Left lung (tissue), 10 donors: ENCODE data around the gene TMEM212. TPM values are rescaled to one million over a fixed set of nuclear protein-coding genes. Genes with fewer than 3 reads are reported as not detected.

Source experiments
- ATAC-seq: fragments of 200-7000 bp; cut with Tn5 transposase; one replicate; pipeline ENCODE4 v1.9.1; 2020; ENCODE audit warnings: moderate library complexity
- DNase-seq, 4 donors: peaks; one replicate each; pipeline ENCODE4 v3.0.0-alpha.2; 2013 to 2020
- H3K27ac ChIP-seq, 2 donors: fragments of 200-600 bp; sonication (generic) in 1 of 2; one replicate each; pipeline versions ENCODE4 v1.5.0 to v1.8.0; 2020 to 2021
- H3K27me3 ChIP-seq, 2 donors: fragments of 200-600 bp; sonication (generic) in 1 of 2; one replicate each; pipeline versions ENCODE4 v1.5.0 to v1.8.0; 2020 to 2021
- H3K36me3 ChIP-seq, 2 donors: fragments of 200-600 bp; sonication (generic) in 1 of 2; one replicate each; pipeline versions ENCODE4 v1.5.0 to v1.8.0; 2020 to 2021
- H3K4me1 ChIP-seq, 2 donors: fragments of 200-600 bp; one replicate each; pipeline ENCODE4 v1.8.0; 2021
- H3K4me3 ChIP-seq, 2 donors: fragments of 200-600 bp; sonication (generic) in 1 of 2; one replicate each; pipeline versions ENCODE4 v1.5.0 to v1.8.0; 2020 to 2021; ENCODE audit warnings: mild to moderate bottlenecking in 1 of 2
- H3K9me3 ChIP-seq, 2 donors: fragments of 200-600 bp; sonication (generic) in 1 of 2; one replicate each; pipeline versions ENCODE4 v1.5.0 to v1.8.0; 2020 to 2021
- CTCF ChIP-seq, 2 donors: fragments of 200-600 bp; sonication (generic) in 1 of 2; IDR thresholded peaks; one replicate each; pipeline versions ENCODE4 v1.5.0 to v1.8.0; 2021; ENCODE audit warnings: antibody characterized with exemption in 2 of 2
- intact Hi-C, 2 donors: fragments of 100-400 bp; cut with DNase I; formaldehyde crosslinking; loops; one replicate each; pipeline versions ENCODE4 v1.11.2 to v1.14.2; 2022
- polyA plus RNA-seq, 6 donors: library from polyadenylated mRNA; unstranded; fragments of 120-200 nt; gene quantifications; one replicate each; pipeline ENCODE4 v1.2.1, GENCODE V29; 2013; ENCODE audit not compliant: insufficient read length in 6 of 6
- total RNA-seq, 2 donors: library from RNA; stranded (reverse); fragmentation: NEBNext Ultra II Directional; extraction: Animal tissue kit (Norgen Biotek cat#: 25700); gene quantifications; one replicate each; pipeline ENCODE4 v1.2.1, GENCODE V29; 2021
- donor health status: DM: no; HTN: yes; CAD: no.
- donor health status: DM: no; HTN: no; CAD: no.

The TMEM212 gene
- total and polyA plus RNA-seq, 8 donors, result 0.50 to 6.2 (median 3.2) TPM; not detected in 1

DNA sequence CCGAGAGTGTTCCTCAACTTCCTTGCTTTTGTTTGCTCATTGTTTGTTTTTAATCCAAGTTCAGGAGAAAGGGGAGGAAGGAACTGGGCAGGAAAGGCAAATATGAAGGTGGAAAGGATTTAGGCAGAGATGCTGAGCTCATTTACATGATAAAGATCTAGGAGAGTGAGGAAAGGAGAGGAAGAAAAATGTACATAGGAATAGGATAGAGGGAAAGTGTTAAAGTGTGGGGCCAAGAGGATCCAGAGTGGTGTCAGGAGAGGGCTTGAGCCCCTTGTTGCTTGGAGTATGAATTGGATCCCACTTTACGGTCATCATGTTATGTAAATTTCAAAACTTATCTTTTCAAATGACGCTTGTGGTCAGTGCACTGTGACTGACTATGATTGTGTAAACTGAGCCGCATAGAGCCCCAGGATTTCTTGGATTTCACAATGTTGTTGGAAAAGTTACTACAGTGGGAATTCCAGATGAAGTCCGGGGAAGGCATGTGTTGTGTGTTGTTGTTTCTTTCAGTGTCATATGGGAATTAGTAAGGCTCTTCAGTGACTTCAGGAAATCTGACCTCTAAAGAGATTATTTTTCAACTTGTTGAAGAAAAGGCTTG is 17.8 kb upstream of the TMEM212 start:
- intact Hi-C loops, result no loop called here
- H3K4me1 ChIP-seq, result peaks cover 5 to 50% of the 10 kb centered on the region in 2 donors
- DNase-seq (peak in 2 of 4 donors; percentile 53 to 72), ATAC-seq (peak; percentile 50)
- peak overlapping the region in 1 of 2 donors; percentile 21 for H3K27ac ChIP-seq
- no peaks in the 10 kb centered on the region for H3K9me3 ChIP-seq
- no peaks in the 10 kb centered on the region for H3K36me3 ChIP-seq
- no peak overlapping the region for H3K4me3 ChIP-seq
- H3K27me3 ChIP-seq, result no peaks in the 10 kb centered on the region
- TF ChIP-seq CTCF (IDR thresholded peaks at IDR 0.05), result no peak

DNA sequence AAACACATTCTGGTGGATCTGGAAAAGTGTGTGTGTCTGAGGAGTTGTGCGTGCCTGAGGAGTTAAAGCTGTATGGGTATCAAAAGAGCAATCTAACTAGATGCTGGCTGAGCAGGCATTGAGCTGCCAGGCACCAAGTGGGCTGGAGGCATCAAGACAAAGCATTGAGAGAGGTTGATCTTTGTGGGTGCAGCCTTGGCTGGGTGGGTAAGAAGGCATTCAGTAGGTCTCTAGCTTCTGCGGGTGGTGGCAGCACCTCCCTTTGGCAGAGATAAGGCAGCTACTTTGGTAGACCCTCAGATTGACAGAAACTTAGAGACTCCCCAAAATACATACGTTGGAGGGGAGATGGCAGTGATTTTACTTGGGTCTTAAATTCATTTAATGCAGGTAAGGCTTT is 15.8 kb upstream of the TMEM212 start:
- intact Hi-C loops, result no loop called here
- H3K4me3 ChIP-seq, result no peak overlapping the region
- no peak for TF ChIP-seq CTCF (IDR thresholded peaks at IDR 0.05)
- ATAC-seq, result no peak
- H3K27me3 ChIP-seq, result no peaks in the 10 kb centered on the region
- H3K36me3 ChIP-seq, result no peaks in the 10 kb centered on the region
- H3K9me3 ChIP-seq, result no peaks in the 10 kb centered on the region
- peaks cover 5 to 53% of the 10 kb centered on the region in 2 donors for H3K4me1 ChIP-seq
- no peak for DNase-seq
- no peak overlapping the region for H3K27ac ChIP-seq

GRCh38 chr3:171827836-171828458 is 15.2 kb upstream of the TMEM212 start:
- H3K27ac ChIP-seq, result peak overlapping the region in 1 of 2 donors; percentile 71
- H3K36me3 ChIP-seq, result no peaks in the 10 kb centered on the region
- H3K4me1 ChIP-seq, result peaks cover 5 to 53% of the 10 kb centered on the region in 2 donors
- H3K4me3 ChIP-seq, result no peak overlapping the region
- TF ChIP-seq CTCF (IDR thresholded peaks at IDR 0.05), result no peak
- ATAC-seq (no peak), DNase-seq (no peak)
- no peaks in the 10 kb centered on the region for H3K9me3 ChIP-seq
- intact Hi-C loops, result no loop called here
- no peaks in the 10 kb centered on the region for H3K27me3 ChIP-seq

DNA sequence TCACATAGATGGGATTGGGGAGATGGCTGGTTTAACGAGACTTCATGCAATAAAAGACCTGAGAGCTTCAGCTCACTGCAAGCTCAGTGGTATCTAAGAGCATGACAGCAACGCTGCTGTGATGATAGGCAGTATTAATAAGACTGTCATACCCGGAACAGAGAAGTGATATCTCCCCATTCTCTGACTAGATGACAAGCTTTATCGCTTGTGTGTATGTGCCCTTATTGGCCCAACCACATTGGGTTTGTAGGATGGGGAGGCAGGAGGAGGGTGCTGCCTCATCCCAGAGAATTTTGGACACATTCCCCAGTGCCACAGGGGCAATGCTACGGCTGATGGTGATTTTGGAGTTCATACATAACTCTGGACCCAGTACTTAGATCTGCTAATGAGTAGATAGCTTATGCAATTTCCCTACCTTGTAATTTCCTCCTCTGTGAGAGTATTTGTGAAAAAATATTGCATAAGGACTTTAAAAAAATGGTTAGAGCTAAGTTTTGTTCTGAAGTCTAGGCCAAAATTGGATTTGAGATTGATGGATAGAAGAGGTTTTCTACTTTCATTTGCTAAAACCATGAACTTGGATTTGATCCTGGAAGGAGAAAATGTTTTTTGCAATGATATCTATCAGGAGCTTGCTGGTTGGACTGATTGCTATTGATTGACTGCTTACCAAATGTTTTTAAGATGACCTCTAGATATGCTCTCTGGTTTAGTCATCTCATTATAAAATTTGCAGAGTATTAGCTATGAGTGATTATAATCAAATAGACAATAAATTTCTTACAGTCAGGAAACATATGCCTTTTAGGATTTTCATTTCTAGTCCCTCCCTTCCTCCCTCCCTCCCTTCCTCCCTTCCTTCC is 14.0 kb upstream of the TMEM212 start:
- intact Hi-C loops, result no loop called here
- peak overlapping the region; percentile 15 to 71 for H3K27ac ChIP-seq
- no peak for DNase-seq

More for the DNA sequence above, 14.0 kb upstream of the TMEM212 start:
- Histone ChIP-seq H3K4me1 (peaks cover 10 to 61% of the 10 kb centered on the region in 2 donors), H3K36me3 (no peaks in the 10 kb centered on the region), H3K4me3 (no peak overlapping the region), H3K27me3 (no peaks in the 10 kb centered on the region), H3K9me3 (no peaks in the 10 kb centered on the region)
- no peak for TF ChIP-seq CTCF (IDR thresholded peaks at IDR 0.05)
- ATAC-seq, result no peak
